Keratinocyte (primary cell): ENCODE results near the gene RGS9BP. TPM values are rescaled to one million over a fixed set of nuclear protein-coding genes. Genes with fewer than 3 reads are reported as not detected.

Source experiments
- DNase-seq: peaks from one replicate; pipeline ENCODE4 v3.0.0-alpha.2; 2011; ENCODE audit warnings: low read depth, missing footprints, low spot score
- FAIRE-seq: peaks from 2 replicates; lab custom pipeline; 2011; peaks lifted over from hg19 to GRCh38; lab: Jason Lieb, UNC
- H2AFZ ChIP-seq: 2 replicates; pipeline ENCODE4 v1.6.0; 2012; ENCODE audit warnings: low read length, control low read depth, inconsistent platforms; ENCODE audit not compliant: control insufficient read depth
- H3K27ac ChIP-seq: 2 replicates; pipeline ENCODE4 v1.5.1; 2011; ENCODE audit warnings: low read length; ENCODE audit not compliant: control insufficient read depth, insufficient read depth
- H3K27me3 ChIP-seq: 3 replicates; pipeline ENCODE4 v1.6.0; 2011; ENCODE audit warnings: low read length; ENCODE audit not compliant: control insufficient read depth, insufficient read depth; ENCODE audit errors: extremely low read depth
- H3K36me3 ChIP-seq, 2 experiments: 2 replicates in 1 of 2; 3 replicates in 1 of 2; pipeline ENCODE4 v1.5.1; 2011; ENCODE audit warnings: low read length in 2 of 2, mild to moderate bottlenecking in 1 of 2; ENCODE audit not compliant: control insufficient read depth in 2 of 2, insufficient read depth in 2 of 2; ENCODE audit errors: extremely low read depth in 1 of 2
- H3K4me1 ChIP-seq: 3 replicates; pipeline ENCODE4 v1.5.1; 2011; ENCODE audit warnings: low read length; ENCODE audit not compliant: control insufficient read depth, insufficient read depth; ENCODE audit errors: extremely low read depth
- H3K4me2 ChIP-seq: 3 replicates; pipeline ENCODE4 v1.6.0; 2011; ENCODE audit warnings: low read depth, low read length; ENCODE audit not compliant: control insufficient read depth, insufficient read depth; ENCODE audit errors: extremely low read depth
- H3K4me3 ChIP-seq, 3 experiments: fragments of 200-600 bp in 1 of 3; sonication (generic) in 1 of 3; 2 replicates in 2 of 3; 3 replicates in 1 of 3; pipeline ENCODE4 v1.5.1; 2011 to 2016; ENCODE audit warnings: low read length in 3 of 3, mild to moderate bottlenecking in 3 of 3, control low read depth in 2 of 3, inconsistent platforms in 1 of 3, low read depth in 1 of 3, mixed read lengths in 1 of 3, mixed run types in 1 of 3, moderate library complexity in 1 of 3; ENCODE audit not compliant: control insufficient read depth in 2 of 3, insufficient read depth in 2 of 3; ENCODE audit errors: extremely low read depth in 1 of 3
- H3K79me2 ChIP-seq: 2 replicates; pipeline ENCODE4 v1.6.0; 2012; ENCODE audit warnings: low read length; ENCODE audit not compliant: control insufficient read depth, insufficient read depth
- H3K9ac ChIP-seq: 3 replicates; pipeline ENCODE4 v1.6.0; 2011; ENCODE audit warnings: low read length; ENCODE audit not compliant: control insufficient read depth, insufficient read depth; ENCODE audit errors: extremely low read depth
- H3K9me1 ChIP-seq: 3 replicates; pipeline ENCODE4 v1.6.0; 2011; ENCODE audit warnings: low read length; ENCODE audit not compliant: control insufficient read depth, insufficient read depth; ENCODE audit errors: extremely low read depth
- H3K9me3 ChIP-seq: 2 replicates; pipeline ENCODE4 v1.5.1; 2012; ENCODE audit warnings: low read depth, low read length; ENCODE audit not compliant: control insufficient read depth
- H4K20me1 ChIP-seq: 3 replicates; pipeline ENCODE4 v1.6.0; 2011; ENCODE audit warnings: low read length; ENCODE audit not compliant: control insufficient read depth, insufficient read depth; ENCODE audit errors: extremely low read depth
- EZH2 ChIP-seq: IDR thresholded peaks from one replicate; pipeline ENCODE4 v1.6.1; 2012; ENCODE audit warnings: inconsistent platforms, mild to moderate bottlenecking, low read length, moderate library complexity
- dilution Hi-C: fragments of 300-500 bp; cut with MboI; formaldehyde crosslinking; loops from one replicate; pipeline ENCODE4 v1.7.0; 2020; ENCODE audit warnings: low sequenced_read_pairs; ENCODE audit not compliant: extremely low pct_ligation_motif_present
- polyA plus RNA-seq, 5 experiments: library from polyadenylated mRNA; depleted of rRNA in 3 of 5; stranded (reverse) in 3 of 5; stranded (forward) in 1 of 5; unstranded in 1 of 5; fragments of >200 nt; gene quantifications; 1 replicate in 1 of 5; 2 replicates in 3 of 5; 3 replicates in 1 of 5; pipeline versions ENCODE4 v1.2.1 to v1.2.3, GENCODE V29; 2011 to 2012; ENCODE audit warnings: missing spikeins in 2 of 5, low read depth in 1 of 5, low replicate concordance in 1 of 5
- TF ChIP-seq, protein P1 (sequence below), 3 experiments: IDR thresholded peaks in 1 of 3; conservative IDR thresholded peaks in 1 of 3; optimal IDR thresholded peaks in 1 of 3; 2 replicates in 2 of 3; 3 replicates in 1 of 3; pipeline versions ENCODE3 to v1.5.1; 2011; ENCODE audit warnings: low read length in 3 of 3, mild to moderate bottlenecking in 3 of 3, moderate library complexity in 2 of 3, control low read depth in 1 of 3, inconsistent platforms in 1 of 3; ENCODE audit not compliant: insufficient read depth in 2 of 3; ENCODE audit errors: extremely low read depth in 1 of 3

The RGS9BP gene
- polyA plus RNA-seq, 1 donor (not counting 4 experiments of a cell fraction or from before 2014, with no cell fraction given) = 0.01 TPM

DNA sequence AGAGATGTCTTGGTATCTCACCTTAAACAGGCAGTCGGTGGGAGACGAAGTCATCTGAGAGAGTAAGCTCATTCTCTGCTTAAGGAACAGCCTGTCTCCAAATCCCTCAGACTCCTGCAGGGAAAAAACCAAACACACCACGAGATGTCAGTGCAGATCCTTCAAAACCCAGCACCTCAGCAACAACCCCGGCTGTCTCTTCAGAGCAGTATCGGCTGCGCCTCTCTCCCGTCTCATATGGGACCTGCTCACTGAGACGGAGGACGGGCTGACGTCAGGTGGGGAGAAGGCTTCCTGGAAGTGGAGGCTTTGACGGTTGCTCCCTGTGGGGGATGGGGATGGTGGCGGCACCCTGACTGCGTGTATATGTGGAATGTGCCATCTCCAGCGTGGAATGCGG lies 44.3 kb upstream of the RGS9BP start:
- H3K36me3 ChIP-seq = peaks cover 20 to 41% of the 10 kb centered on the region in 2 experiments

DNA sequence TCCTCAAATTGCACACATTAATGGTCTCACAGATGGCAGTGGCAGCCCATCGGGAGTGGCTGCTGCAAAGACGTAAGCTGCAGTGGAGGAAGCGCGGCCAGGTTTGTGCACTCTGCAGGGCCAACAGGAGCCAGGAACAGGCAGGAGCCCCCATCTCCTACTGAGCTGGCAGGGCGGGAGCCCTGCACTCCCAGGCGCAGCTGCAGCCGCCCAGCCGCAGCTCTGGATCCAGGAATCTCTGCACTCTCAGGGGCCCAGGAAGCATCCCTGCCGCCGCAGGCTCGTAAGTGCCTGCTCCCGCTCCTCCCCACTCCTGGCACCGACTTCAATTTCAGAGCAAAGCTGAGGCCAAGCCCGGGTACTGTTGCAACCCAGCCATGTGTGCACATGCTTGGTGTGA lies 38.2 kb upstream of the RGS9BP start:
- dilution Hi-C loops = no loop called here
- Histone ChIP-seq H3K4me3 (no peak overlapping the region), H3K36me3 (peaks cover 15 to 34% of the 10 kb centered on the region in 2 experiments), H3K9me3 (no peaks in the 10 kb centered on the region), H3K4me2 (no peak overlapping the region), H2AFZ (no peak overlapping the region), H3K9me1 (peaks cover 2% of the 10 kb centered on the region), H3K79me2 (no peaks in the 10 kb centered on the region), H3K27me3 (no peaks in the 10 kb centered on the region), H4K20me1 (no peaks in the 10 kb centered on the region), H3K4me1 (no peaks in the 10 kb centered on the region), H3K9ac (no peak overlapping the region), H3K27ac (no peak overlapping the region)
- DNase-seq (no peak), FAIRE-seq (no peak)
- TF ChIP-seq EZH2 = no peak
- TF ChIP-seq, protein P1, sequence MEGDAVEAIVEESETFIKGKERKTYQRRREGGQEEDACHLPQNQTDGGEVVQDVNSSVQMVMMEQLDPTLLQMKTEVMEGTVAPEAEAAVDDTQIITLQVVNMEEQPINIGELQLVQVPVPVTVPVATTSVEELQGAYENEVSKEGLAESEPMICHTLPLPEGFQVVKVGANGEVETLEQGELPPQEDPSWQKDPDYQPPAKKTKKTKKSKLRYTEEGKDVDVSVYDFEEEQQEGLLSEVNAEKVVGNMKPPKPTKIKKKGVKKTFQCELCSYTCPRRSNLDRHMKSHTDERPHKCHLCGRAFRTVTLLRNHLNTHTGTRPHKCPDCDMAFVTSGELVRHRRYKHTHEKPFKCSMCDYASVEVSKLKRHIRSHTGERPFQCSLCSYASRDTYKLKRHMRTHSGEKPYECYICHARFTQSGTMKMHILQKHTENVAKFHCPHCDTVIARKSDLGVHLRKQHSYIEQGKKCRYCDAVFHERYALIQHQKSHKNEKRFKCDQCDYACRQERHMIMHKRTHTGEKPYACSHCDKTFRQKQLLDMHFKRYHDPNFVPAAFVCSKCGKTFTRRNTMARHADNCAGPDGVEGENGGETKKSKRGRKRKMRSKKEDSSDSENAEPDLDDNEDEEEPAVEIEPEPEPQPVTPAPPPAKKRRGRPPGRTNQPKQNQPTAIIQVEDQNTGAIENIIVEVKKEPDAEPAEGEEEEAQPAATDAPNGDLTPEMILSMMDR (optimal IDR thresholded peaks at IDR 0.05 in 1 of 3, IDR thresholded peaks at IDR 0.05 in 1 of 3, conservative IDR thresholded peaks at IDR 0.05 in 1 of 3; ENCODE audit: extremely low read depth in 1 of 3, insufficient read depth in 2 of 3, low read length in 3 of 3) = no peak

More for the DNA sequence above, 44.3 kb upstream of the RGS9BP start:
- Histone ChIP-seq H3K4me1 (no peaks in the 10 kb centered on the region), H3K27ac (no peak overlapping the region), H2AFZ (no peak overlapping the region), H3K27me3 (no peaks in the 10 kb centered on the region), H3K79me2 (no peaks in the 10 kb centered on the region), H3K4me3 (no peak overlapping the region), H3K9me1 (peaks cover 2% of the 10 kb centered on the region), H3K9me3 (no peaks in the 10 kb centered on the region), H4K20me1 (no peaks in the 10 kb centered on the region), H3K9ac (no peak overlapping the region), H3K4me2 (no peak overlapping the region)
- FAIRE-seq (no peak), DNase-seq (no peak)
- dilution Hi-C loops = no loop called here
- TF ChIP-seq, protein P1 (optimal IDR thresholded peaks at IDR 0.05 in 1 of 3, IDR thresholded peaks at IDR 0.05 in 1 of 3, conservative IDR thresholded peaks at IDR 0.05 in 1 of 3; ENCODE audit: extremely low read depth in 1 of 3, insufficient read depth in 2 of 3, low read length in 3 of 3) = no peak
- TF ChIP-seq EZH2 = no peak
